Trophoblast cell (in vitro differentiated cells and primary cell): Measurements from ENCODE around the gene CWC27.
A peak's percentile ranks its signal among the peaks of the same experiment; 100 is the strongest.

Source experiments
- DNase-seq, 2 donors: peaks; one replicate each; pipeline ENCODE4 v3.0.0-alpha.2; 2016
- H2AFZ ChIP-seq: 2 replicates; pipeline ENCODE4 v1.6.1; 2013; ENCODE audit warnings: low read length, moderate library complexity, mild to moderate bottlenecking; ENCODE audit not compliant: insufficient read depth, poor library complexity
- H2AK5ac ChIP-seq: 2 replicates; pipeline ENCODE4 v1.6.1; 2013; ENCODE audit warnings: mild to moderate bottlenecking, low read length
- H2BK120ac ChIP-seq: 2 replicates; pipeline ENCODE4 v1.6.1; 2013; ENCODE audit warnings: low read length, mild to moderate bottlenecking, moderate library complexity; ENCODE audit not compliant: insufficient read depth, poor library complexity
- H2BK12ac ChIP-seq: 2 replicates; pipeline ENCODE4 v1.6.1; 2013; ENCODE audit warnings: mild to moderate bottlenecking, low read length, moderate library complexity
- H2BK5ac ChIP-seq: 2 replicates; pipeline ENCODE4 v1.6.1; 2013; ENCODE audit warnings: low read length, low read depth, moderate library complexity, mild to moderate bottlenecking; ENCODE audit not compliant: poor library complexity
- H3K14ac ChIP-seq: 2 replicates; pipeline ENCODE4 v1.6.1; 2013; ENCODE audit warnings: mild to moderate bottlenecking, low read length
- H3K18ac ChIP-seq: 2 replicates; pipeline ENCODE4 v1.6.1; 2013; ENCODE audit warnings: mild to moderate bottlenecking, low read length
- H3K23ac ChIP-seq: 2 replicates; pipeline ENCODE4 v1.6.1; 2013; ENCODE audit warnings: low read length
- H3K27ac ChIP-seq: 2 replicates; pipeline ENCODE4 v1.5.1; 2013; ENCODE audit warnings: low read depth, mild to moderate bottlenecking, inconsistent platforms, low read length, moderate library complexity
- H3K27me3 ChIP-seq: 2 replicates; pipeline ENCODE4 v1.6.1; 2013; ENCODE audit warnings: inconsistent platforms, mild to moderate bottlenecking, low read length, moderate library complexity; ENCODE audit not compliant: insufficient read depth
- H3K36me3 ChIP-seq, 2 experiments: 1 replicate in 1 of 2; 2 replicates in 1 of 2; pipeline ENCODE4 v1.6.1; 2013; ENCODE audit warnings: low read length in 2 of 2, mild to moderate bottlenecking in 2 of 2, moderate library complexity in 1 of 2; ENCODE audit not compliant: insufficient read depth in 2 of 2, control insufficient read depth in 1 of 2
- H3K4ac ChIP-seq: 2 replicates; pipeline ENCODE4 v1.6.1; 2013; ENCODE audit warnings: low read depth, mild to moderate bottlenecking, low read length, moderate library complexity
- H3K4me1 ChIP-seq, 2 experiments: 1 replicate in 1 of 2; 2 replicates in 1 of 2; pipeline ENCODE4 v1.6.1; 2013; ENCODE audit warnings: low read length in 2 of 2, mild to moderate bottlenecking in 2 of 2, moderate library complexity in 1 of 2; ENCODE audit not compliant: insufficient read depth in 2 of 2, control insufficient read depth in 1 of 2
- H3K4me2 ChIP-seq: 2 replicates; pipeline ENCODE4 v1.6.1; 2013; ENCODE audit warnings: inconsistent platforms, mild to moderate bottlenecking, low read length, moderate library complexity
- H3K4me3 ChIP-seq: 2 replicates; pipeline ENCODE4 v1.5.1; 2013; ENCODE audit warnings: mild to moderate bottlenecking, low read depth, low read length, inconsistent platforms
- H3K79me1 ChIP-seq: one replicate; pipeline ENCODE4 v1.6.1; 2013; ENCODE audit warnings: low read length
- H3K79me2 ChIP-seq: 2 replicates; pipeline ENCODE4 v1.6.1; 2013; ENCODE audit warnings: low read length, mild to moderate bottlenecking; ENCODE audit not compliant: control insufficient read depth, insufficient read depth, poor library complexity
- H3K9ac ChIP-seq: 2 replicates; pipeline ENCODE4 v1.6.1; 2013; ENCODE audit warnings: mild to moderate bottlenecking, low read length
- H3K9me3 ChIP-seq: 2 replicates; pipeline ENCODE4 v1.6.1; 2013; ENCODE audit warnings: low read depth, mild to moderate bottlenecking, control low read depth, inconsistent platforms, low read length; ENCODE audit not compliant: insufficient read depth
- H4K12ac ChIP-seq: 2 replicates; pipeline ENCODE4 v1.6.1; 2013; ENCODE audit warnings: low read depth, mild to moderate bottlenecking, low read length, moderate library complexity
- H4K8ac ChIP-seq: 2 replicates; pipeline ENCODE4 v1.6.1; 2013; ENCODE audit warnings: low read depth, mild to moderate bottlenecking, low read length, moderate library complexity
- H4K91ac ChIP-seq: one replicate; pipeline ENCODE4 v1.6.1; 2013; ENCODE audit warnings: low read depth, mild to moderate bottlenecking, low read length, moderate library complexity
- WGBS: extraction: QIAGEN DNeasy Blood & Tissue Kit; methylation state at CpG from one replicate; pipeline ENCODE4 v1.1.7; 2013; ENCODE audit warnings: missing lambda C conversion rate; ENCODE audit not compliant: insufficient read length, insufficient coverage; ENCODE audit errors: extremely low coverage; 5-methylcytosine and 5-hydroxymethylcytosine counted together

The CWC27 gene

DNA sequence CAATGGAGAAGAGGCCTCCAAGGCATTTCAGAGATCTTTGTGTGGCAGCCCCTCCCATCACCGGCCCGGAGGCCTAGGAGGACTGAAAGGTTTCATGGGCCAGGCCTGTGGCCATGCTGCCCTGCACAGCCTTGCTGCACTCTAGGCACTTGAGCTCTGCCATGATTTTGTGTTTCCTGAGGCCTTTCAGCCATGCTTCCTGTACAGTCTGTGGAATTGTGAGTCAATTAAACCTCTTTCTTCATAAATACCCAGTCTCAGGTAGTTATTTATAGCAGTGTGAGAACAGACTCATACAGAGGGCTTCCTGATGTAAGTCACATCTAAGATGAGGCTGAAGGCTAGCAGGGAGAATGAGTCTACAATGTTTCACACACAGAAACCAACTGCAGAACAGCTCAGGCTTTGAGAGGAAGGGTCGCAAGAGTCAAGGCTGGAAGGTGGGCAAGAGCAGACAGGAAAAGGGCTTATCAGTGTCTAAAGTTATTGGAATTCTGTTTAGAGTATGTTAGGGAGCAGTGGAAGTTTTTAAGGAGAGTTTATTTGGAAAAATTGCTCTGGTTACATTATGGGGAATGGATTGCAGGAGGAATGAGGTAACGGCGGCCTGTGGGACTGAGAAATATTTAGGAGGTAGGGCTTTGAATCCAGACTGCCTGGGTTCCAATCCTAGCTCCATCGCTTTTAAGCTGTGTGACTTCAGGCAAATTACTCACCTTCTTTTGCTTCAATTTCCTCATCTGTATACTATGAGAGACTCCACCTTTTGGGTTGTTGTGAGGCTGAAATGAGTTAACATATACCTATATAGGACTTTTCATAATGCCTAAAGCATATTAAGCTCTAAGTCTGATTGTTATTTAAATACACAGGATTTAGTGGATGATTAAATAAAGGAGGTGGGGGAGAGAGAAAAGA is 291.2 kb downstream of the CWC27 start:
- H3K4ac ChIP-seq, result peak overlapping the region; percentile 67
- H3K9ac ChIP-seq, result no peak overlapping the region
- H3K36me3 ChIP-seq, result peaks cover 0 to 3% of the 10 kb centered on the region in 2 experiments
- DNase-seq, result no peak
- peak overlapping the region; percentile 91 for H2BK5ac ChIP-seq
- H3K27me3 ChIP-seq, result no peaks in the 10 kb centered on the region
- no peak overlapping the region for H3K23ac ChIP-seq
- H2AFZ ChIP-seq, result no peak overlapping the region
- peak overlapping the region; percentile 89 for H3K27ac ChIP-seq
- H3K79me2 ChIP-seq, result peaks cover 3% of the 10 kb centered on the region
- H3K14ac ChIP-seq, result peak overlapping the region; percentile 80
- H4K91ac ChIP-seq, result peak overlapping the region; percentile 93
- no peak overlapping the region for H4K12ac ChIP-seq
- H2BK120ac ChIP-seq, result peak overlapping the region; percentile 80
- no CpG with 5 or more reads among the region's 6 CpGs for WGBS
- no peak overlapping the region for H3K4me2 ChIP-seq
- peak overlapping the region; percentile 95 for H2BK12ac ChIP-seq
- H3K4me1 ChIP-seq, result peaks cover 8 to 13% of the 10 kb centered on the region in 2 experiments
- peak overlapping the region; percentile 98 for H2AK5ac ChIP-seq
- H3K18ac ChIP-seq, result peak overlapping the region; percentile 77
- H4K8ac ChIP-seq, result peak overlapping the region; percentile 74
- H3K9me3 ChIP-seq, result no peaks in the 10 kb centered on the region
- no peak overlapping the region for H3K4me3 ChIP-seq
- H3K79me1 ChIP-seq, result peaks cover 31% of the 10 kb centered on the region

DNA sequence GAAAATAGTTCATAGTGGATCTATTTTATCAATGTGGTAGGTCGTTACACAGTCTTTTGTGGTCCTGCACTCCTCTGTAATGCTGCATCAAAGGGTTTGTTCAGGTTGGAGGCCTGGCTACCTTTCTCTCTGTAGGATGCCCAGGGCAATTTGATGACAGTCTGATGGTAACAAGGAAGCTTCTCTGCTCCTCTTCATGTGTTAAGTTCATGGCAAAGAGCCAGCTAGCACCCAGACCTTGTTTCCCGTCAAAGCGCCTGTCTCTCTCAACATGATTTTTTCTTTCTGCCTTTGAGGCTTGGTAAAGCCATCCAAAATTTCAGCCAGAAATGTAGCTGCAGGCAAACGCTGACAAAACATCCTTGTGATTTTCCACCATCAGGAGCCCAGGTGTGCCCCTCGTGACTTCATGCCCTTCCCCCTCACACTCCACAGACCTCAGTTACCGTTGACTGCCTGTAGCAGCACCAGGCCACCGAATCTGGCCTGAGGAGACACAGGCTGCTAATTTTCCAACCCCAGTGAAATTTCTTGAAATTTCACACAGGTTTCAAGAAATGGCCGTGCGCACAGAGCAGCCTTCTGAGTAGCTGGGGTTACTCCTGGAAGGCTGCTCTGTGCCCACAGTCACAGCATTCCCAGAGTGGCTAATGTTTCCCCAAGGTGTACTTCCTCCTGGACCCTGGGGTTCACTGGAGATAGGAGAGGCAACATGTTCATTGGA is 292.7 kb downstream of the CWC27 start:
- no peaks in the 10 kb centered on the region for H3K27me3 ChIP-seq

DNA sequence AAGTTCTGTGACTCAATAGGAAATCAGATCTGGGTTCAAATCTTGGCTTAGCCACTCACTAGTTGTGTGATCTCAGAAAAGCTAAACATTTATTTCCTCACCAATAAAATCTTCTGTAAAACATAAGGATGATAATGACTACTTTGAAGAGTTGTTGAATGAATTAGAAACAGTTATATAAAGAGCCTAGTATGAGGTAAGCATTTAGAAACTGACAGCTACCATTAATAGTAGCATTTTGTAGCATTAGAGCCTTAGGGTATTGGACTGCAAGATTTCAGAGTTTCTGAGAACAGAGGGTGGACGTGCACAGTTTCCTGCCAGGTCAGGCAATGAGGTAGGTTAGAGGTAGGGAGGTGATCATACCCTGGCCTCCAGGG is 293.2 kb downstream of the CWC27 start:
- Histone ChIP-seq H3K36me3 (no peaks in the 10 kb centered on the region), H2AFZ (no peak overlapping the region), H3K23ac (no peak overlapping the region), H4K8ac (peak overlapping the region; percentile 75), H3K4ac (peak overlapping the region; percentile 68), H3K14ac (peak overlapping the region; percentile 74), H3K18ac (peak overlapping the region; percentile 76), H2BK5ac (peak overlapping the region; percentile 74), H4K91ac (peak overlapping the region; percentile 96), H4K12ac (no peak overlapping the region), H3K4me1 (peaks cover 10 to 13% of the 10 kb centered on the region in 2 experiments), H3K27ac (peak overlapping the region; percentile 89), H3K9me3 (no peaks in the 10 kb centered on the region), H3K79me1 (peaks cover 40% of the 10 kb centered on the region), H3K9ac (no peak overlapping the region), H3K27me3 (no peaks in the 10 kb centered on the region), H2BK12ac (peak overlapping the region; percentile 83), H3K4me3 (no peak overlapping the region), H2BK120ac (peak overlapping the region; percentile 82), H2AK5ac (peak overlapping the region; percentile 75), H3K4me2 (no peak overlapping the region), H3K79me2 (peaks cover 3% of the 10 kb centered on the region)
- no CpG with 5 or more reads among the region's 1 CpG for WGBS
- DNase-seq, result no peak

More for the DNA sequence above, 292.7 kb downstream of the CWC27 start:
- H2BK120ac ChIP-seq, result peak overlapping the region; percentile 82
- peaks cover 10 to 13% of the 10 kb centered on the region in 2 experiments for H3K4me1 ChIP-seq
- no peaks in the 10 kb centered on the region for H3K9me3 ChIP-seq
- peak overlapping the region; percentile 96 for H4K91ac ChIP-seq
- peaks cover 3% of the 10 kb centered on the region for H3K79me2 ChIP-seq
- H3K23ac ChIP-seq, result no peak overlapping the region
- no peaks in the 10 kb centered on the region for H3K36me3 ChIP-seq
- peak overlapping the region; percentile 34 for H3K4ac ChIP-seq
- H3K79me1 ChIP-seq, result peaks cover 39% of the 10 kb centered on the region
- H3K14ac ChIP-seq, result peak overlapping the region; percentile 50
- no peak overlapping the region for H3K4me3 ChIP-seq
- H2BK12ac ChIP-seq, result peak overlapping the region; percentile 68
- H3K9ac ChIP-seq, result no peak overlapping the region
- peak overlapping the region; percentile 89 for H3K27ac ChIP-seq
- no peak overlapping the region for H3K4me2 ChIP-seq
- peak overlapping the region; percentile 2 for H4K12ac ChIP-seq
- H2AFZ ChIP-seq, result no peak overlapping the region
- peak overlapping the region; percentile 75 for H4K8ac ChIP-seq
- no CpG with 5 or more reads among the region's 9 CpGs for WGBS
- H2AK5ac ChIP-seq, result peak overlapping the region; percentile 61
- peak overlapping the region; percentile 63 for H3K18ac ChIP-seq
- peak overlapping the region; percentile 62 for H2BK5ac ChIP-seq
- DNase-seq, result no peak

DNA sequence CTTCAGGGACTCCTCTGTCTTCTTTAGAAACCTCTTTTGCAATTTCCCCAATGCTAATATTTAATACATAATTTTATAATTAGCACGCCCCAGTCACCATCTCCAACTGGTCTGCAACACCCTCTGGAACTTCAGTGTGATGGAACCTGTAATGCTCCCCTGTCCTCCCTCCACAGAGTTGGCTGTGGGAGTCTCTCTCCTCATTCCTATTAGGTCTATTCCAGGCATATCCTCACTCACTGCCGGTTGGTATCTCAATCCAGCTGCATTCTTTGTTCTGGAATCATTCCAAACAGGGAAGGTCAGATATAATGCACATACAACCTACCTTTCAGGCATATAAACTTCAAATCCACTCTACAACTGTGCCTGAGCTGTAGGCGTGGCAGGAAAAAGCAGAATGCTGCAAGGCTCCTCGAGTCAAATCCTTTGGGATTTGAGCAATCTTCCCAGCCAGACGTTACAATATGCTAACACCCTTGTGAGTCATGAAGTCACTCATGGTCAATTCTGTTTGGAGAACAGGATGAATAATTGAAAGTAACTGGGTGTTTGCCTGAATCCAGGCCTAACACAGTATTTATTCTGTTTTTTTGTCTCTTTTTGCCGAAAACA is 293.8 kb downstream of the CWC27 start:
- peak overlapping the region; percentile 74 for H2BK5ac ChIP-seq
- H3K18ac ChIP-seq, result peak overlapping the region; percentile 57
- H2BK120ac ChIP-seq, result peak overlapping the region; percentile 88
- no peaks in the 10 kb centered on the region for H3K27me3 ChIP-seq
- no peak overlapping the region for H3K9ac ChIP-seq
- H3K4ac ChIP-seq, result peak overlapping the region; percentile 26
- no peaks in the 10 kb centered on the region for H3K9me3 ChIP-seq
- H3K14ac ChIP-seq, result peak overlapping the region; percentile 46
- H3K4me2 ChIP-seq, result no peak overlapping the region
- no peak overlapping the region for H3K4me3 ChIP-seq
- H2AK5ac ChIP-seq, result peak overlapping the region; percentile 35
- peaks cover 10 to 13% of the 10 kb centered on the region in 2 experiments for H3K4me1 ChIP-seq
- H3K36me3 ChIP-seq, result no peaks in the 10 kb centered on the region
- peaks cover 3% of the 10 kb centered on the region for H3K79me2 ChIP-seq
- peak overlapping the region; percentile 89 for H3K27ac ChIP-seq
- peak overlapping the region; percentile 69 for H2BK12ac ChIP-seq
- H4K8ac ChIP-seq, result peak overlapping the region; percentile 74
- H4K91ac ChIP-seq, result peak overlapping the region; percentile 90
- H3K79me1 ChIP-seq, result peaks cover 42% of the 10 kb centered on the region
- H3K23ac ChIP-seq, result no peak overlapping the region
- peak; percentile 7 to 26 for DNase-seq
- no CpG with 5 or more reads among the region's 6 CpGs for WGBS
- H2AFZ ChIP-seq, result no peak overlapping the region
- H4K12ac ChIP-seq, result no peak overlapping the region
